GM12873 (cell line): Measurements from ENCODE around the gene KIRREL3.

Experiments
- CTCF ChIP-seq: IDR thresholded peaks from 2 replicates; pipeline ENCODE4 v1.5.1; 2012; ENCODE audit warnings: low read depth, mild to moderate bottlenecking, moderate library complexity, low read length, control low read depth; ENCODE audit not compliant: insufficient read depth; ENCODE audit errors: missing control alignments

Gene KIRREL3

GRCh38 chr11:126719740-126720139, 280.8 kb downstream of the KIRREL3 start:
- TF ChIP-seq CTCF = no peak

- no peak for TF ChIP-seq CTCF
Measured at GRCh38 chr11:126718276-126718675, 282.3 kb downstream of the KIRREL3 start.

- peak; percentile 82 for TF ChIP-seq CTCF
Measured at GRCh38 chr11:126716456-126717083, 284.0 kb downstream of the KIRREL3 start.

GRCh38 chr11:126713806-126714205, 286.8 kb downstream of the KIRREL3 start:
- no peak for TF ChIP-seq CTCF

GRCh38 chr11:126711977-126712625, 288.5 kb downstream of the KIRREL3 start:
- TF ChIP-seq CTCF = no peak

- no peak for TF ChIP-seq CTCF
Measured at GRCh38 chr11:126710804-126711399, 289.7 kb downstream of the KIRREL3 start.

- no peak for TF ChIP-seq CTCF
Measured at GRCh38 chr11:126707498-126707897, 293.1 kb downstream of the KIRREL3 start.
